ENCODE measurements around the gene DTHD1. TPM values are rescaled to one million over a fixed set of nuclear protein-coding genes. Genes with fewer than 3 reads are reported as not detected.

The DTHD1 gene
- total and polyA plus RNA-seq, 2 donors from 2014 or later = 1.4 TPM; not detected in 1

DNA sequence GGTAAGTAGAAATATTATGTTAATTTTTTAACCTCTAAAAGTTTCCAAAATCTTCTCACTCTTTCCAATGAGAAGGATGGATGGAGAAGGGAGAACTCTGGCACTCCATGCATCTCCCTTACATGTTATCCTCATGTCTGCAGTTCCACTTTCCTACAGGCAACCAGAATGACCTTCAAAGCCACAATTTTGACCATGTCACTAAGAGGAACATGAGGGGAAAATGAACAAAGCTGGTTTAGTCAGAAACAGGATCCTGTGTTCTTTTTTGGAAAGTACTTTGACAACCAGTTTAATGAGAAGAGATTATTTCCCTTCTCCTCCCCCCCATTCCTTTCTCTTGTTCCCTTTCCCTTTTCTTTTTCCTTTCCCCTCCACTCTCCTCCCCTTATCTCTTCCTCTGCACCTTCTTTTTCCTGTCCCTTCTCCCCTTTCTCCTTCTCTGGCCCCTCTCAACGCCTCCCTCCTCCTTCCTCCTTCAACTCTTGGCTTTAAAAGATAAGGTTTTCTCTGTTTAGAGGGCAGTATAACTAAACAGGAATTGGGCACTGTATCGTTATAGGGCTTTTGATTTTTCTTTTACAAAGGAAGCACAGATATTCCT is 42.5 kb downstream of the DTHD1 start:
- no peaks in the 10 kb centered on the region for H3K36me3 ChIP-seq (ENCODE audit: control insufficient read depth in 2 of 3, insufficient read depth in 3 of 3, low read length in 3 of 3)
- H3K4me1 ChIP-seq (ENCODE audit: control insufficient read depth in 2 of 3, insufficient read depth in 2 of 3, low read depth in 1 of 3, low read length in 3 of 3) = no peaks in the 10 kb centered on the region
- no peak overlapping the region for H3K27ac ChIP-seq (ENCODE audit: low read depth in 2 of 2, low read length in 2 of 2)
- TF ChIP-seq CTCF (IDR thresholded peaks at IDR 0.05; ENCODE audit: borderline replicate concordance, extremely low read depth, insufficient read depth) = no peak
- FAIRE-seq (no peak), DNase-seq (no peak)
- H3K27me3 ChIP-seq (ENCODE audit: control insufficient read depth, insufficient read depth, low read length) = no peaks in the 10 kb centered on the region
- H3K9me3 ChIP-seq (ENCODE audit: control insufficient read depth in 2 of 3, insufficient read depth in 1 of 3, low read length in 3 of 3) = no peaks in the 10 kb centered on the region
- H3K9ac ChIP-seq (ENCODE audit: low read length in 3 of 3) = no peak overlapping the region
- intact Hi-C loops (cut with DNase I) = no loop called here
- no peak overlapping the region for H3K4me3 ChIP-seq (ENCODE audit: low read length in 3 of 3)

DNA sequence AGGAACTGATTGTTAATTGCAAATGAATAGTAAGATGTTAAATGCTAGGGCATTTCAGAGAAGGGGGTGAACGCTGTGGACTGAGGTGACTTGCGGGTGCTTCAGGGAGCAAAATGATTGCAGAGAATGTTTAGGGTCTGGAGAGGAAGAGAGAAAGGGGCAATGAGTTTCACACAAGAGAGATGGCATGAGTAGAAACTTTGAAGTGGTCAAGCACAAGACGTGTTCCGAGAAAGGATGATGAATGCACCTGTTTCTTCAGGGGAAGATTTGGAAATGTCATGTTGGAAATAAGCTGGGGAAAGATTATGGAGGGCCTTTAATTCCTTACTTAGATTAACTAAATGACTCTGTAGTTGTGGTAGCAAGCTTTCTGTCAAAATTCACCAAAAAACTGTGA is 43.4 kb downstream of the DTHD1 start:
- intact Hi-C loops (cut with DNase I) = no loop called here
- Histone ChIP-seq H3K9ac (ENCODE audit: low read length in 3 of 3) (no peak overlapping the region), H3K36me3 (ENCODE audit: control insufficient read depth in 2 of 3, insufficient read depth in 3 of 3, low read length in 3 of 3) (no peaks in the 10 kb centered on the region), H3K27ac (ENCODE audit: low read depth in 2 of 2, low read length in 2 of 2) (no peak overlapping the region), H3K27me3 (ENCODE audit: control insufficient read depth, insufficient read depth, low read length) (no peaks in the 10 kb centered on the region), H3K9me3 (ENCODE audit: control insufficient read depth in 2 of 3, insufficient read depth in 1 of 3, low read length in 3 of 3) (no peaks in the 10 kb centered on the region), H3K4me1 (ENCODE audit: control insufficient read depth in 2 of 3, insufficient read depth in 2 of 3, low read depth in 1 of 3, low read length in 3 of 3) (no peaks in the 10 kb centered on the region), H3K4me3 (ENCODE audit: low read length in 3 of 3) (no peak overlapping the region)
- FAIRE-seq (no peak), DNase-seq (no peak)
- TF ChIP-seq CTCF (IDR thresholded peaks at IDR 0.05; ENCODE audit: borderline replicate concordance, extremely low read depth, insufficient read depth) = no peak

GRCh38 chr4:36325499-36325898 is 44.1 kb downstream of the DTHD1 start:
- TF ChIP-seq CTCF (IDR thresholded peaks at IDR 0.05; ENCODE audit: borderline replicate concordance, extremely low read depth, insufficient read depth) = no peak
- Histone ChIP-seq H3K27me3 (ENCODE audit: control insufficient read depth, insufficient read depth, low read length) (no peaks in the 10 kb centered on the region), H3K4me1 (ENCODE audit: control insufficient read depth in 2 of 3, insufficient read depth in 2 of 3, low read depth in 1 of 3, low read length in 3 of 3) (no peaks in the 10 kb centered on the region), H3K36me3 (ENCODE audit: control insufficient read depth in 2 of 3, insufficient read depth in 3 of 3, low read length in 3 of 3) (no peaks in the 10 kb centered on the region), H3K9ac (ENCODE audit: low read length in 3 of 3) (no peak overlapping the region), H3K9me3 (ENCODE audit: control insufficient read depth in 2 of 3, insufficient read depth in 1 of 3, low read length in 3 of 3) (no peaks in the 10 kb centered on the region), H3K4me3 (ENCODE audit: low read length in 3 of 3) (no peak overlapping the region), H3K27ac (ENCODE audit: low read depth in 2 of 2, low read length in 2 of 2) (no peak overlapping the region)
- DNase-seq (no peak), FAIRE-seq (no peak)
- intact Hi-C loops (cut with DNase I) = no loop called here

DNA sequence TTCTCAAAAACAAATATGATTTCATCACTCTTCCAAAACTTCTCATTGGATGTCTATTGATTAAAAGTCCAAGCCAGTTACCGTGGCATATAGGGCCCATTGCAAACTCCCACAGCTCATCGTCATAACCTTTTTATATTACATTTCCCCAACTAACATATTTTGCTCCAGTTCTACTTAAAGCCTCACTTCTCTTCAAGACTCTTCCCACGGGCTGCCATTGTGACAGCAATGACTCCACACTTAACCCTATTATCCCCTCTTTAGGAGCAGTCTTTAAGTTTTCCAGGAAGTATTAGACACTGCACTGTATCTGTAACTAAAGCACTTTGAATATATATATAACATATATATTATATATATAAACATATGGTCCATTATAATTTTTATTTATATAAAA is 44.5 kb downstream of the DTHD1 start:
- Histone ChIP-seq H3K27me3 (ENCODE audit: control insufficient read depth, insufficient read depth, low read length) (no peaks in the 10 kb centered on the region), H3K4me3 (ENCODE audit: low read length in 3 of 3) (no peak overlapping the region), H3K36me3 (ENCODE audit: control insufficient read depth in 2 of 3, insufficient read depth in 3 of 3, low read length in 3 of 3) (no peaks in the 10 kb centered on the region), H3K27ac (ENCODE audit: low read depth in 2 of 2, low read length in 2 of 2) (no peak overlapping the region), H3K9ac (ENCODE audit: low read length in 3 of 3) (no peak overlapping the region), H3K9me3 (ENCODE audit: control insufficient read depth in 2 of 3, insufficient read depth in 1 of 3, low read length in 3 of 3) (no peaks in the 10 kb centered on the region), H3K4me1 (ENCODE audit: control insufficient read depth in 2 of 3, insufficient read depth in 2 of 3, low read depth in 1 of 3, low read length in 3 of 3) (no peaks in the 10 kb centered on the region)
- TF ChIP-seq CTCF (IDR thresholded peaks at IDR 0.05; ENCODE audit: borderline replicate concordance, extremely low read depth, insufficient read depth) = no peak
- intact Hi-C loops (cut with DNase I) = no loop called here
- FAIRE-seq = no peak
- no peak for DNase-seq

All from kidney (tissue), 14 donors.